GM12892 (cell line): ENCODE measurements around the gene GRID1.
"Not testable (repeated sequence)": the region's sequence is repeated elsewhere in the genome, so short reads cannot be mapped to it uniquely, and the experiment has no call there.

Source experiments
- DNase-seq: peaks from one replicate; pipeline ENCODE4 v3.0.0; 2011; ENCODE audit not compliant: insufficient read length
- FAIRE-seq: peaks from 2 replicates; lab custom pipeline; 2011; peaks lifted over from hg19 to GRCh38; lab: Jason Lieb, UNC
- POLR2A ChIP-seq: IDR thresholded peaks from 2 replicates; pipeline ENCODE4 v1.6.1; 2011; ENCODE audit warnings: low read depth, low read length, control low read depth
- POLR2AphosphoS5 ChIP-seq: IDR thresholded peaks from 2 replicates; pipeline ENCODE4 v1.6.1; 2011; ENCODE audit warnings: low read depth, low read length, control low read depth
- TAF1 ChIP-seq: IDR thresholded peaks from 2 replicates; pipeline ENCODE4 v1.6.1; 2011; ENCODE audit warnings: low read depth, mild to moderate bottlenecking, control low read depth, low read length, borderline replicate concordance

GRID1 gene

DNA sequence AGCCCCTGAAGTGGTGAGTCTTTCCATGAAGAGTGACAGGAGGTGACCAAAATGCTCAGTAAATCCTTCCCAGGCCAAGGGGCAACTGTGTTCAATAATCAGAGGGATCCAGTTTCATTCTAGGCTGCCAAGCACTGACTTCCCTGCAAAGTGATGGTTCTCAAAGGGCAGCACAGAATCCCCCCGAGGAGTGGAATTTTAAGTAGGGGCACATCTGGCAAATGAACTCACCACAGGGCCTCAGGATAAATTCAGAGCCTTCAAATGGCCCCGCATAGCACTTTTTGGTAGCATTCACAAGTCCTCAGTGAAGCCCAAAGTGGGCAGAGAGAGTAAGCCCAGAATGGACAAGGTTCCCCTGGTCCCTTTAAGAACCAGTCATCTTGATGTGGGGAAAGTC, 602.5 kb downstream of the GRID1 start:
- FAIRE-seq: no peak

DNA sequence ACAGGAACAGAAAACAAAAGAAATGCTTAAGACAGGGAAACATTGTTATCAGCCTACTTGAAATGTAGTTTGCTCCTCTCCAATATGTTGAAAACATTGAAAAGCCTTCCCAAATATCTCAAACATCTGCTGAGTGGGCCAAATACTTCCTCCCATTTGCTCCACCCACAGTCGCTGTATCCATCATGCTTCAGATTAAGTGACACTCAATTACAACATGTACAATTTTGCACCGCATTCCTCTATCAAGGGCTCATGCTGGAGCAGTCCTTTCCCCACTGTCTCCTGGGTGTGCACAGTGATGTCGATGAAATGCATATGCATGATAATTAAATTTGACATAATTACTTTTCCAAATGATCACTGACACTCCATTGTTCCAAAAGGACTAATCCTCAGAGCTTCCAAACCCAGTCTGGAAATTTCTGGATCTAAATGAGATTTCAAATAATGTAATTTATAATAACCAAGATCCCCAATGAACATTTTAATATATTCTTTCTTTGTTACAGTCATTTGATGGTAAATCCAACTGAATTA, 604.6 kb downstream of the GRID1 start:
- FAIRE-seq (no peak), DNase-seq (no peak)
- TF ChIP-seq TAF1 (no peak), POLR2A (no peak), POLR2AphosphoS5 (no peak)

More for the DNA sequence above, 602.5 kb downstream of the GRID1 start:
- DNase-seq: no peak
- TF ChIP-seq POLR2A: no peak
- no peak for TF ChIP-seq POLR2AphosphoS5
- no peak for TF ChIP-seq TAF1

DNA sequence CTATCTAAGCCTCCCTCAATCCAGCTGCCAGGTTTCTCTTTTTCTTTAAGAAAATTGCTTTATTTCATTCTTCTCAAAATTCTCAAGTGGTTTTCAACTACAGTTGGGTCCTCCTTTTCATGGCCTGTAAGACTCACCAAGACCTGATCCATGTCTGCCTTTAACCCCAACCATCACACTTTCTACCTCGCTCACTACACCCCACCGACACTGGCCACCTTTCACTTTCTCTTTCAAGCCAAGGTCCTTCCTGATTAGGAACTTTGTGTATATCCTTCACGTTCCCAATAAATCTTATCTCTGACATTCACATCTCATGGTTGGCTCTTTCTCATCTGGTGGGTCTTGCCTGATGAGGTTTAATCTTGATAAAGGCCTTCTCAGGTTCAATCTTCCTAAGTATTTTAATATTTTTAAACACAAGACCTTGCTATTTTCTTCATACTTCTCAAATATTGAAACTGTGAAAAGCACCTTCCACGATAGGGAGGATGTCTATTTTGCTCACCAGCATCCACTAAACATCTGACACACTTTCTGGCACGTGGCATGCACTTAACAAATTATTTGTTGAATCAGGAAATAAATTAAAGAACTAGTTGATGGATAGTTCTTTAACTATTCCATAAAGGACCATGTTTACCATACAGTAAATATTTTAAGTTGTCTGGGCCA, 624.8 kb downstream of the GRID1 start:
- peak; percentile 4 for DNase-seq
- TF ChIP-seq TAF1: peak; percentile 31; the same call in 1 of the 2 replicates
- no peak for TF ChIP-seq POLR2A
- peak; percentile 82 for FAIRE-seq

DNA sequence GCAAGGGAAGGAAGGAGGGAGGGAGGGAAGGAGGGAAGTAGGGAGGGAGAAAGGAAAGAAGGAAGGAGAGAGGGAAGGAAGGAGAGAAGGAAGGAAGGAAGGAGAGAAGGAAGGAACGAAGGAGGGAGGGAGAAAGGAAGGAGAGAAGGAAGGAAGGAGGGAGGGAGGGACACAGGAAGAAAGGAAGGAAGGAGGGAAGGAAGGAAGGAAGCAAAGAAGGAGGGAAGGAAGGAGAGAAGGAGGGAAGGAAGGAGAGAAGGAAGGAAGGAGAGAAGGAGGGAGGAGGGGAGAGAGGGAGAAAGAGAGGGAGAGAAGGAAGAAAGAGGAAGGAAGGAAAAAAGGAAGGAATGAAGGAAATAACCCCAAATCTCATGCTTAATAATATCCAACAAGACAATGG, 630.6 kb downstream of the GRID1 start:
- no peak for DNase-seq
- TF ChIP-seq TAF1: no peak
- no peak for TF ChIP-seq POLR2A
- TF ChIP-seq POLR2AphosphoS5: no peak
- no peak for FAIRE-seq

DNA sequence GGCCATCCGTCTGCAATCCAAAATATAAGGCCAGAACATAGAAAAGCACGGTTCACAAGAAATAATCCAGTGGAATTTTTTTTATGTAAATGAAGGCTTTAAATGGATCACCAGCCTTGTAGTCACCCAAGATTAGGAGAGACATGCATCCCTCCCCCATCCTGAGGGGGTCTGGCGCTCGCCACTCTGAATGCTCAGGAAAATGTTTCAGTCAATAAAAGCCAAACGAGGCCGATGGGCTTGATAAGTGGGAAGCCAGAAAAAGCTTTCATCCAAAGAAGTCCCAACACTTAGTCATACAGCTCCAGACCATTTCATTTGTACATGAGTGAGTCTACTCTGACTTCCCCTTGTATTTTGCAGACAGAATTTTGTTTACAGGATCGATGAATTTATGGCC, 631.8 kb downstream of the GRID1 start:
- DNase-seq (no peak), FAIRE-seq (no peak)
- TF ChIP-seq TAF1: no peak
- TF ChIP-seq POLR2AphosphoS5: no peak
- TF ChIP-seq POLR2A: no peak

DNA sequence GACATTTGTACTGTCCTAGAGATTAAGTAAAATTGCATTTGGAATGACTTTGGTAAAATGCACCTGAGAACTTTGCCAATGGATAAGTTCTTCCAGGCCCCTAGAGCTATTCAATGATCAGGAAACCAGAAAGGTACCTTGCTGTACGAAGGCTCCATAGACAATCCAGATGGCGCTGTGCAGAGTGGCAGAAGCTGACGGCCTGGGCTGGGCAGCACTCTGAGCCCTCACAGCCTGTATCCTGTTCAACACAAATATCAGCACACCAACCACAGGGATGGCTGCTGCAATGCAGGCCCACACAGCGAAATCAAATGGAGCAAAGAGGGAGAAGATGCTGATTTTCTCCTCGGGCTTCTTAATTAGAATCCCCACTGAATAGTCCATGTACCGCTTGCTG, 642.4 kb downstream of the GRID1 start:
- no peak for TF ChIP-seq POLR2AphosphoS5
- TF ChIP-seq POLR2A: no peak
- no peak for TF ChIP-seq TAF1
- DNase-seq: no peak
- no peak for FAIRE-seq

DNA sequence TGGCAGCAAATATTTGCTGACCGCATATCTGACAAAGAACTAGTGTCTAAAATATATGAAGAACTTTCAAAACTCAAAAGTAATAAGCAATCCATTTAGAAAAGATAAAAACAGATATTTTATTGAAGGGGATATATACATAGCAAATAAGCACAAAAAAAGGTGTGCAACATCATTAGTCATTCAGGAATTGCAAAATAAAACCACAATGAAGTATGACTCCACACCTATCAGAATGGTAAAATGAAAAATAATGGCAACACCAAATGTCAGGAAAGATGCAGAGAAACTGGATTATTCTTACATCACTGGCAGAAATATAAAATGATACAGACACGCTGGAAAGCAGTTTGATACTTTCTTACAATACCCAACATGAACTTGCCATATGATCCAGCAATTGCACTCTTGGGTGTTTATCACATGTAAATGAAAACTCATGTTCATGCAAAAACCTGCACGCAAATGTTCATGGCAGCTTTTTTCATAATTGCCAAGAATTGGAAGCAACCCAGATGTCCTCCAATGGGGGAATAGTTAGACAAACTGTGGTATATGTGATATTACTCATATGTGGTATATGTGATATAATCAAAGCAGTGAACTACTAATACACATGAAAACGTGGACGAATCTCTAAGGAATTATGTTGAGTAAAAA, 645.5 kb downstream of the GRID1 start:
- DNase-seq (no peak), FAIRE-seq (no peak)
- TF ChIP-seq TAF1 (no peak), POLR2AphosphoS5 (no peak), POLR2A (no peak)

DNA sequence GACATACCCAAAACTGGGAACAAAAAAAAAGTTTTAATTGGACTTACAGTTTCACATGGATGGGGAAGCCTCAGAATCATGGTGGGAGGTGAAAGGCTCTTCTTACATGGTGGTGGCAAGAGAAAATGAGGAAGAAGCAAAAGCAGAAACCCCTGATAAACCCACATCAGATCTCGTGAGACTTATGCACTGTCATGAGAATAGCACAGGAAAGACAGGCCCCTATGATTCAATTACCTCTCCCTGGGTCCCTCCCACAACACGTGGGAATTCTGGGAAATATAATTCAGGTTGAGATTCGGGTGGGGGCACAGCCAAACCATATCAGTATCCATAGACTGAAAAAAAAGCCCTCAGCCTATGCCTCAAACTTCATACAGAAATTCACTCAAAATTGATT, 647.2 kb downstream of the GRID1 start:
- TF ChIP-seq TAF1 (no peak), POLR2A (no peak), POLR2AphosphoS5 (no peak)
- DNase-seq: no peak
- FAIRE-seq: no peak

DNA sequence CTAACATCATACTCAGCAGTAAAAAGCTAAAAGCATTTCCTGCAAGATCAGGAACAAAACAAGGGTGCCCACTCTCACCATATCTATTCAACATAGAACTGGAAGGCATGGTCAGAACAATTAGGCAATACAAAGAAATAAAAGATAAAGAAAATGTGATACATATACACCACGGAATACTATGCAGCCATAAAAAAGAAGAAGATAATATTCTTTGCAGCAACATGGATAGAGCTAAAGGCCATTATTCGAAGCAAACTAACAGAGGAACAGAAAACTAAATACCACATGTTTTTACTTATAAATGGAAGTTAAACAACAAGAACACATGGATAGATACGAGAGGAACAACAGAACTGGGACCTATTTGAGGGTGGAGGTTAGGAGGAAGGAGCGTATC, 652.7 kb downstream of the GRID1 start:
- TF ChIP-seq TAF1 (no peak), POLR2AphosphoS5 (no peak), POLR2A (no peak)
- DNase-seq (no peak), FAIRE-seq (no peak)

DNA sequence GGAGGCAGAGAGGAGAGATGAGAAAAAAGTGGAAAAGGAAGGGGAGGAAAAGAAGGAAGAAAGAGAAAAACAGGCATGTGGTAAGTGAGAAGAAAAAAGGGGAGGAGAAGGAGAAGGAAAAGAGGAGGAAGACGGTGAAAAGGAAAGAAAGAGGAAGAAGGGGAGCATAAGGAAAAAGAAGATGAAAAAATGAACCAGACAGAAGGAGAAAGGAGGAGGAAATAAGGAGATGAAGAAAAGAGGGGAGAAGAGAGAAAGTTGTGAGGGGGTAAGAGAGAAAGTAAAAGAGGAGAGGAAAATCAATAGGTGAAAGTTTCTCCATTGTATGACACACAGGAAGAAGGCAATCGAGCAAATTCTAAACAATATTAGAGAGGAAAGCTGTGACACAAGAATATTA, 663.8 kb downstream of the GRID1 start:
- FAIRE-seq: no peak
- TF ChIP-seq TAF1 (no peak), POLR2AphosphoS5 (no peak), POLR2A (no peak)
- DNase-seq: no peak

DNA sequence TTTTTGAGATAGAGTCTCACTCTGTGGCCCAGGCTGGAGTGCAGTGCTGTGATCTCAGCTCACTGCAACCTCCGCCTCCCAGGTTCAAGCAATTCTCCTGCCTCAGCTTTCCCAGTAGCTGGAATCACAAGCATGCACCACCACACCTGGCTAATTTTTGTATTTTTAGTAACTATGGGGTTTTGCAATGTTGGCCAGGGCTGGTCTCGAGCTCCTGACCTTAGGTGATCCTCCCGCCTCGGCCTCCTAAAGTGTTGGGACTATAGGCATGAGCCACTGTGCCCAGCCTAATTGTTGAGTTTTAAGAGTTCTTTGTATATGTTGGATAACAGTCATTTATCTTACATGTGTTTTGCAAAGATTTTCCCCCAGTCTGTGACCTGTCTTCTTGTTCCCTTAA, 667.5 kb downstream of the GRID1 start:
- not testable (repeated sequence) for FAIRE-seq, DNase-seq

DNA sequence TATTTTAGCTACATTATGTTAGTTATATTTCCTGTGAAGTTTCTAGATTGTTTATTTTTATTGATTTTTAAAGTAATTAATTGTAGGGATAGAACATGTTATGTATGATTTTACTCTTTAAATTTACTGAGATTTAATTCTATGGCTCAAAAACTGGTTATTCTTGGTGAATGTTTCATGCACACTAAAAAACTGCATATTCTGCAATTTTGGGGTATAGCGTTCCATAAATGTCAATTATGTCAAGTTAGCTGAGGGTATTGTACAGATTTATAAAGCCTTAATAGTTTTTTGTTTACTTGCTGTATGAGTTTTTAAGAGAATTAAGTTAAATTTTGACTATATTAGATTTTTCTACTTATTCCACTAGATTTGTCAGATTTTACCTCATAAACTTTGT, 669.7 kb downstream of the GRID1 start:
- no peak for TF ChIP-seq TAF1
- no peak for FAIRE-seq
- no peak for DNase-seq
